SK-N-SH (cell line): ENCODE data around the gene CBFB.
A peak's percentile ranks its signal among the peaks of the same experiment; 100 is the strongest.

ENCODE experiments used
- CHD2 ChIP-seq: fragments of 150-350 bp; IDR thresholded peaks from 2 replicates; pipeline ENCODE4 v1.6.1; 2018; ENCODE audit warnings: low read length; ENCODE audit not compliant: partially characterized antibody
- MAX ChIP-seq: IDR thresholded peaks from 2 replicates; pipeline ENCODE4 v1.4.0; 2012; ENCODE audit warnings: low read depth
- NFIC ChIP-seq: IDR thresholded peaks from 2 replicates; pipeline ENCODE4 v1.4.0; 2012; ENCODE audit warnings: borderline replicate concordance
- NRF1 ChIP-seq: IDR thresholded peaks from 2 replicates; pipeline ENCODE4 v1.6.1; 2012; ENCODE audit warnings: low read depth, mild to moderate bottlenecking, low read length
- POLR2AphosphoS5 ChIP-seq: IDR thresholded peaks from 2 replicates; pipeline ENCODE4 v1.6.1; 2012; ENCODE audit warnings: low read depth, low read length
- RAD21 ChIP-seq: IDR thresholded peaks from 2 replicates; pipeline ENCODE4 v1.6.1; 2012; ENCODE audit warnings: mild to moderate bottlenecking, low read length
- TF ChIP-seq, protein P1 (sequence below): fragments of 200-600 bp; sonication (generic); IDR thresholded peaks from 2 replicates; pipeline ENCODE4 v1.6.1; 2017; ENCODE audit warnings: antibody characterized with exemption, mild to moderate bottlenecking, moderate library complexity

DNA sequence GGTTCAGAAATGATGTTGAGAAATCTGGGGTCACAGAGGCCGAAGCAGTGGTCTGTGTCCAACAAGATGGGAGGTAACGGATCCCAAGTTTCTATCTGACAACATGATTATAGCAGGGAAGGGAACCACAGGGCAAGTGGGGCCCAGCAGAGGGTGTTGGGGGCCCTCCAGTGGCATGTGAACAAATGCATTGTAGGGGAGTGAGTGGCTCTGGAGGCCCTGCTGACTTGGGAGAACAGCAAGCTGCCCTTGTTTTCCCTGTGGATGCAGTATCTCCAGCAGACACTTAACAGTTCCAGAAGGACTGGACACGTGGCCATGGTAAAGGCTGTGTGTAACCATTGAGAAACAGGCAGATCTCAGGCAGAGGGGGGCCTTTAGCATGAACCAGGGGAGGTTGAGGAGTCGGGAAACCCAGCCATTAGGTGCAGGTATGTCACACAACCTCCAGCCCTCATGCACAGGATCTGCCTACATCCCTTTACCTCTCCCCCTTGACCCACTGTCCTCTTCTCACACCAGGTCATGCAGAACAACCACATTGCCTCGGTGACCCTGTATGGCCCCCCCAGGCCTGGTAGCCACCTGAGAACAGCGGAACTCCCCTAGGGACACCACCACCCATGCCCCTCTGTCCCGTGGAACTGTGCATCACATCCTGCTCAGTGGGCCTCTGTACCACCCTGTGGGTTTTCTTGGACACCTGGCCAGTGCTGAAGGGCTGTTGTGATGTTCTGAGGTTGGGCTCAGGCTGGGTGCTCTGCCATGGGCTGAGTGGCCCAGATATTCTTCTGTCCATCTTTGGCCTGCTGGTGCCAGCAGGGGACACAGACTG is 117.8 kb downstream of the CBFB start:
- TF ChIP-seq RAD21 (0 out of 2 replicates have a peak, but pooled peaks have one; percentile 12), MAX (no peak), CHD2 (no peak), NFIC (no peak), NRF1 (no peak), POLR2AphosphoS5 (no peak)
- TF ChIP-seq, protein P1, sequence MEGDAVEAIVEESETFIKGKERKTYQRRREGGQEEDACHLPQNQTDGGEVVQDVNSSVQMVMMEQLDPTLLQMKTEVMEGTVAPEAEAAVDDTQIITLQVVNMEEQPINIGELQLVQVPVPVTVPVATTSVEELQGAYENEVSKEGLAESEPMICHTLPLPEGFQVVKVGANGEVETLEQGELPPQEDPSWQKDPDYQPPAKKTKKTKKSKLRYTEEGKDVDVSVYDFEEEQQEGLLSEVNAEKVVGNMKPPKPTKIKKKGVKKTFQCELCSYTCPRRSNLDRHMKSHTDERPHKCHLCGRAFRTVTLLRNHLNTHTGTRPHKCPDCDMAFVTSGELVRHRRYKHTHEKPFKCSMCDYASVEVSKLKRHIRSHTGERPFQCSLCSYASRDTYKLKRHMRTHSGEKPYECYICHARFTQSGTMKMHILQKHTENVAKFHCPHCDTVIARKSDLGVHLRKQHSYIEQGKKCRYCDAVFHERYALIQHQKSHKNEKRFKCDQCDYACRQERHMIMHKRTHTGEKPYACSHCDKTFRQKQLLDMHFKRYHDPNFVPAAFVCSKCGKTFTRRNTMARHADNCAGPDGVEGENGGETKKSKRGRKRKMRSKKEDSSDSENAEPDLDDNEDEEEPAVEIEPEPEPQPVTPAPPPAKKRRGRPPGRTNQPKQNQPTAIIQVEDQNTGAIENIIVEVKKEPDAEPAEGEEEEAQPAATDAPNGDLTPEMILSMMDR = no peak; the same call in 1 of the 2 replicates
